Thoracic aorta (tissue), 2 donors: ENCODE measurements around the gene RAB31. TPM values are rescaled to one million over a fixed set of nuclear protein-coding genes. Genes with fewer than 3 reads are reported as not detected.

Experiments used
- ATAC-seq: fragments of 150-250 bp; one replicate; pipeline ENCODE4 v1.8.0; 2017; ENCODE audit warnings: low read depth; ENCODE audit not compliant: insufficient number of reproducible peaks, low FRiP score
- DNase-seq: peaks from one replicate; pipeline ENCODE4 v3.0.0-alpha.2; 2020; ENCODE audit warnings: low spot score
- H3K27ac ChIP-seq, 2 donors: fragments of 200-600 bp; sonication (generic); 1 replicate in 1 of 2; 2 replicates in 1 of 2; pipeline ENCODE4 v1.5.1; 2016; ENCODE audit warnings: mild to moderate bottlenecking in 2 of 2, moderate library complexity in 2 of 2
- H3K27me3 ChIP-seq: fragments of 200-600 bp; sonication (generic); replicated peaks from 2 replicates; pipeline ENCODE4 v1.6.0; 2016; ENCODE audit warnings: mild to moderate bottlenecking; ENCODE audit not compliant: insufficient read depth
- H3K36me3 ChIP-seq: fragments of 200-600 bp; sonication (generic); one replicate; pipeline ENCODE4 v1.5.1; 2016
- H3K4me1 ChIP-seq, 2 donors: fragments of 200-600 bp; sonication (generic); 1 replicate in 1 of 2; 2 replicates in 1 of 2; pipeline versions ENCODE4 v1.5.1 to v1.6.0; 2016; ENCODE audit warnings: low read depth in 2 of 2, mild to moderate bottlenecking in 1 of 2; ENCODE audit not compliant: control insufficient read depth in 1 of 2
- H3K4me3 ChIP-seq: fragments of 200-600 bp; sonication (generic); 2 replicates; pipeline ENCODE4 v1.5.1; 2016; ENCODE audit warnings: mild to moderate bottlenecking
- H3K9me3 ChIP-seq: fragments of 200-600 bp; sonication (generic); 2 replicates; pipeline ENCODE4 v1.5.1; 2016
- CTCF ChIP-seq: fragments of 200-600 bp; sonication (generic); IDR thresholded peaks from one replicate; pipeline ENCODE4 v1.5.1; 2019; ENCODE audit warnings: antibody characterized with exemption
- total RNA-seq, 2 donors: library from RNA; depleted of rRNA; stranded (reverse); fragments of >200 nt; gene quantifications; one replicate each; pipeline versions ENCODE4 v1.1.0 to v1.2.3, GENCODE V29; 2016

Gene RAB31
- total RNA-seq, 2 donors from 2014 or later, result 92.9 to 110 TPM

GRCh38 chr18:9734189-9734588 is 26.1 kb downstream of the RAB31 start:
- TF ChIP-seq CTCF, result no peak
- Histone ChIP-seq H3K4me3 (no peak overlapping the region), H3K27me3 (no peaks in the 10 kb centered on the region), H3K27ac (no peak overlapping the region), H3K4me1 (no peaks in the 10 kb centered on the region), H3K36me3 (no peaks in the 10 kb centered on the region), H3K9me3 (no peaks in the 10 kb centered on the region)
- ATAC-seq (no peak), DNase-seq (no peak)

DNA sequence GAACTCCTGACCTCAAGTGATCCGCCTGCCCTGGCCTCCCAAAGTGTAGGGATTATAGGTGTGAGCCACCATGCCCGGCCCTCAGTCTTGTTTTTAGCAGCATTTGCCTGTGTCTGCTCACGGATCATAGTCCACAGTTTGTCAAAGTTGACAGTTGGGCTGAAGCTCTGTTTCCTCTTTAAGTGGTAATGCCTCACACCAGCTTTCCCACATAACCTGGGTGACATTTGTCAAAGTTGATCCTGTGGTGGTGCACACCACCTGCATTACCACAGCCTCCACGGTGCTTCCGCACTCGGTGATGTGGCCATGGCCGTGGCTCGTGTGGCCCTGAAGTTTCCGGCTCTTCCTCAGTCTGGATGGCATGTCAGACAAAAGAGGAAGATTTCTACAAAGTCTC is 27.1 kb downstream of the RAB31 start:
- Histone ChIP-seq H3K4me3 (no peak overlapping the region), H3K27me3 (no peaks in the 10 kb centered on the region), H3K9me3 (no peaks in the 10 kb centered on the region), H3K27ac (no peak overlapping the region), H3K36me3 (no peaks in the 10 kb centered on the region), H3K4me1 (no peaks in the 10 kb centered on the region)
- DNase-seq (no peak), ATAC-seq (no peak)
- no peak for TF ChIP-seq CTCF

- Histone ChIP-seq H3K27ac (no peak overlapping the region), H3K4me3 (no peak overlapping the region), H3K9me3 (no peaks in the 10 kb centered on the region), H3K36me3 (no peaks in the 10 kb centered on the region), H3K27me3 (no peaks in the 10 kb centered on the region), H3K4me1 (no peaks in the 10 kb centered on the region)
- no peak for DNase-seq
- ATAC-seq, result no peak
- no peak for TF ChIP-seq CTCF
These were observed 27.8 kb downstream of the RAB31 start for GRCh38 chr18:9735879-9736278.

- Histone ChIP-seq H3K36me3 (no peaks in the 10 kb centered on the region), H3K27ac (no peak overlapping the region), H3K4me3 (no peak overlapping the region), H3K27me3 (no peaks in the 10 kb centered on the region), H3K4me1 (peaks cover under 1 to 1% of the 10 kb centered on the region in 2 donors), H3K9me3 (no peaks in the 10 kb centered on the region)
- no peak for TF ChIP-seq CTCF
- ATAC-seq (no peak), DNase-seq (no peak)
These were observed 28.3 kb downstream of the RAB31 start for GRCh38 chr18:9736286-9736835.

DNA sequence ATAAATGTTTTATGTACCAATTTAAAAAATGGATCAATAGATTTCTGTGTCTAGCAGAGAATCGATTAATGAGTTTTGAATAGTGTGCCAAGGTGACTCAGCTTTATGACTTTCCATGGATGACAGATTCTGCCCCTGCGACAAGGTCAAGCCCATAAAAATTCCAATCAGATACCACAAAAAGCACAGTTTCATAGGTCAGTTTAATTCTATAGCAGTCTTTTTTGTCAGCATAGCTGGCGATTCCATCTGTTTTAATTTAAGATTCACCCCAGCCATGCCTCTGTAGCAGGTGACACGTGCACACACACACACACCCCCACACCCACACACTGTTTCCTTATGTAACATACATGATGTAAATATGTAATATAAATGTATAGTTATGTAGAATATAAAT is 28.9 kb downstream of the RAB31 start:
- Histone ChIP-seq H3K4me3 (no peak overlapping the region), H3K27me3 (no peaks in the 10 kb centered on the region), H3K27ac (no peak overlapping the region), H3K36me3 (no peaks in the 10 kb centered on the region), H3K4me1 (peaks cover 7 to 8% of the 10 kb centered on the region in 2 donors), H3K9me3 (no peaks in the 10 kb centered on the region)
- no peak for TF ChIP-seq CTCF
- no peak for DNase-seq
- no peak for ATAC-seq
